HEK293T (cell line): ENCODE results near the gene TMEM161B.

ENCODE experiments used
- ARNT ChIP-seq: fragments of 450-650 bp; IDR thresholded peaks from 2 replicates; pipeline ENCODE4 v1.6.1; 2017; ENCODE audit warnings: mild to moderate bottlenecking
- BHLHE40 ChIP-seq: fragments of 450-650 bp; IDR thresholded peaks from 2 replicates; pipeline ENCODE4 v1.6.1; 2016; ENCODE audit warnings: mild to moderate bottlenecking, moderate library complexity, borderline replicate concordance
- ELF4 ChIP-seq: fragments of 450-650 bp; IDR thresholded peaks from 2 replicates; pipeline ENCODE4 v1.6.1; 2017; ENCODE audit warnings: antibody characterized with exemption
- FOXA1 ChIP-seq: fragments of 450-650 bp; IDR thresholded peaks from 2 replicates; pipeline ENCODE4 v1.6.1; 2016; ENCODE audit warnings: mild to moderate bottlenecking
- FOXM1 ChIP-seq: fragments of 450-650 bp; IDR thresholded peaks from 2 replicates; pipeline ENCODE4 v1.6.1; 2017; ENCODE audit warnings: mild to moderate bottlenecking, borderline replicate concordance
- HDGF ChIP-seq: fragments of 450-650 bp; IDR thresholded peaks from 2 replicates; pipeline ENCODE4 v1.6.1; 2017; ENCODE audit warnings: antibody characterized with exemption, borderline replicate concordance
- L3MBTL2 ChIP-seq: fragments of 450-650 bp; conservative IDR thresholded peaks from 2 replicates; pipeline ENCODE4 v1.6.1; 2016; ENCODE audit warnings: mild to moderate bottlenecking
- LEF1 ChIP-seq: fragments of 450-650 bp; IDR thresholded peaks from 2 replicates; pipeline ENCODE4 v1.6.1; 2017; ENCODE audit warnings: mild to moderate bottlenecking, borderline replicate concordance
- TARDBP ChIP-seq: fragments of 450-650 bp; IDR thresholded peaks from 2 replicates; pipeline ENCODE4 v1.6.1; 2016
- TF ChIP-seq, protein P1 (sequence below): fragments of 450-650 bp; IDR thresholded peaks from 2 replicates; pipeline ENCODE4 v1.6.1; 2016

DNA sequence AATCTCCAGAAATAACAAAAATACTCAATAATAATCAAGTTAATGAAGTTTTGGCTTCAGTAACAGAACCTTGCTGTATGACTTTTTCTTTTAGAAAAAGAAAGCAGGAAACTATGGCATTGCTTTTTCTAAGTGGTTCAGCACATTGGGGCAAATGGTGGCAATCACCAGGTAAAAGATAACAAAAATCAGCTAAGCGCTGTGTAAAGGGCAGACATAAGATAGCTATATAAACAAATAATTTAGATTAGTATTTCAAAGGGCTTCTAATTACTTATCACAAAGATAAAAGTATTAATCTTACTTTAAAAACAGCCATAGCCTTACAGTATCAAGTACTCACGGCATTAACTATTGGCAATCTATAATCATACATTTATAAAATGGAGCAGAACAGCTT lies 10.0 kb downstream of the TMEM161B start:
- TF ChIP-seq FOXM1 (no peak), L3MBTL2 (no peak), ARNT (no peak), LEF1 (no peak), HDGF (no peak), ELF4 (no peak), BHLHE40 (no peak), TARDBP (no peak), FOXA1 (no peak)
- TF ChIP-seq, protein P1, sequence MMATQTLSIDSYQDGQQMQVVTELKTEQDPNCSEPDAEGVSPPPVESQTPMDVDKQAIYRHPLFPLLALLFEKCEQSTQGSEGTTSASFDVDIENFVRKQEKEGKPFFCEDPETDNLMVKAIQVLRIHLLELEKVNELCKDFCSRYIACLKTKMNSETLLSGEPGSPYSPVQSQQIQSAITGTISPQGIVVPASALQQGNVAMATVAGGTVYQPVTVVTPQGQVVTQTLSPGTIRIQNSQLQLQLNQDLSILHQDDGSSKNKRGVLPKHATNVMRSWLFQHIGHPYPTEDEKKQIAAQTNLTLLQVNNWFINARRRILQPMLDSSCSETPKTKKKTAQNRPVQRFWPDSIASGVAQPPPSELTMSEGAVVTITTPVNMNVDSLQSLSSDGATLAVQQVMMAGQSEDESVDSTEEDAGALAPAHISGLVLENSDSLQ: no peak
